Measurements from ENCODE around the gene SCN9A. TPM values are rescaled to one million over a fixed set of nuclear protein-coding genes. Genes with fewer than 3 reads are reported as not detected.

Gene SCN9A
- total RNA-seq, 2 experiments from 2014 or later = 0.14 to 0.17 TPM

DNA sequence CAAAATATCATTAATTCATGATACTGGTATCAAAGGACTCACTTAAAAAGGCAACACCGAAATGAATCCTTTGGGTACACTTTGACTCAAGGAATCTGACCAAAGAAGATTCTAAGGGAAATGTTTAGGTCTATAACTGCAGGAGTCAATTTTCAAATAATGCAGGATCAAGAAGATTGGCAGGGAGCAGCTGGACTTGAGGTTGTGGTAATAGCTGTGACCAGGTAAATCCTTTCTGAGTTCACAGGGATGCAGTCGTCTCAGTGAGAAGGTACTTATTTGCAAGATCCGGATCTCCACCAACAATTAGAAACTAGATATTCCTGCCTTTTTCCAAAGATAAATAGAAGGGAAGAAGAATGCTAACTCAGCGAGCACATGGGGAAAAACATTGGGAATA is 96.9 kb downstream of the SCN9A start:
- DNase-seq (no peak), ATAC-seq (ENCODE audit: poor library complexity) (no peak)
- Histone ChIP-seq H3K36me3 (ENCODE audit: insufficient read depth, low read length) (no peaks in the 10 kb centered on the region), H3K9me3 (ENCODE audit: control insufficient read depth in 1 of 2, insufficient read depth in 1 of 2, low read length in 2 of 2) (no peaks in the 10 kb centered on the region), H3K4me3 (ENCODE audit: low read length) (no peak overlapping the region), H3K27me3 (ENCODE audit: control insufficient read depth in 1 of 2, insufficient read depth in 2 of 2, low read length in 2 of 2) (no peaks in the 10 kb centered on the region), H3K27ac (ENCODE audit: low read depth in 1 of 2, low read length in 2 of 2) (no peak overlapping the region), H3K4me1 (ENCODE audit: insufficient read depth, low read length) (no peaks in the 10 kb centered on the region)
- H3K4me1 Mint-ChIP-seq (ENCODE audit: low read depth) = no peaks in the 10 kb centered on the region
- POLR2A ChIA-PET = no interaction called here
- H3K27me3 Mint-ChIP-seq = no peaks in the 10 kb centered on the region
- CTCF ChIA-PET = no interaction called here
- H3K36me3 Mint-ChIP-seq (ENCODE audit: low read depth) = no peaks in the 10 kb centered on the region
- H3K9me3 Mint-ChIP-seq = no peaks in the 10 kb centered on the region
- no peak overlapping the region for H3K27ac Mint-ChIP-seq
- TF ChIP-seq, protein P1, sequence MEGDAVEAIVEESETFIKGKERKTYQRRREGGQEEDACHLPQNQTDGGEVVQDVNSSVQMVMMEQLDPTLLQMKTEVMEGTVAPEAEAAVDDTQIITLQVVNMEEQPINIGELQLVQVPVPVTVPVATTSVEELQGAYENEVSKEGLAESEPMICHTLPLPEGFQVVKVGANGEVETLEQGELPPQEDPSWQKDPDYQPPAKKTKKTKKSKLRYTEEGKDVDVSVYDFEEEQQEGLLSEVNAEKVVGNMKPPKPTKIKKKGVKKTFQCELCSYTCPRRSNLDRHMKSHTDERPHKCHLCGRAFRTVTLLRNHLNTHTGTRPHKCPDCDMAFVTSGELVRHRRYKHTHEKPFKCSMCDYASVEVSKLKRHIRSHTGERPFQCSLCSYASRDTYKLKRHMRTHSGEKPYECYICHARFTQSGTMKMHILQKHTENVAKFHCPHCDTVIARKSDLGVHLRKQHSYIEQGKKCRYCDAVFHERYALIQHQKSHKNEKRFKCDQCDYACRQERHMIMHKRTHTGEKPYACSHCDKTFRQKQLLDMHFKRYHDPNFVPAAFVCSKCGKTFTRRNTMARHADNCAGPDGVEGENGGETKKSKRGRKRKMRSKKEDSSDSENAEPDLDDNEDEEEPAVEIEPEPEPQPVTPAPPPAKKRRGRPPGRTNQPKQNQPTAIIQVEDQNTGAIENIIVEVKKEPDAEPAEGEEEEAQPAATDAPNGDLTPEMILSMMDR (IDR thresholded peaks at IDR 0.05) = no peak
- intact Hi-C loops (cut with DNase I, micrococcal nuclease) = no loop called here
- no peak overlapping the region for H3K4me3 Mint-ChIP-seq

DNA sequence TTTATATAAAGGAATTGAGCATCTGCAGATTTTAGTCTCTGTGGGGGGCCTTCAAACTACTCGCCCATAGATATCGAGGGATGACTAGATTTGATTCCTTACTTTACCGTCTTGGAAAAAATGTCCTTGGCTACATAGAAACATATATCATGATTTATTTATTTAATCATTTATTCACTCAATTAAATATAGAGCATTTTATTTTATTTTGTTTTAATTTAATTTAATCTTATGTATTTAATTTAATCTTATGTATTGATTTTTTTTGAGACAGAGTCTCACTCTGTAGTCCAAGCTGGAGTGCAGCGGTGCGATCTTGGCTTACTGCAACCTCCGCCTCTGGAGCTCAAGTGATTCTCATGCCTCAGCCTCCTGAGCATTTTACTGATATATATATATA is 105.4 kb downstream of the SCN9A start:
- DNase-seq = no peak
- Histone ChIP-seq H3K9me3 (ENCODE audit: control insufficient read depth in 1 of 2, insufficient read depth in 1 of 2, low read length in 2 of 2) (no peaks in the 10 kb centered on the region), H3K27ac (ENCODE audit: low read depth in 1 of 2, low read length in 2 of 2) (no peak overlapping the region), H3K4me3 (ENCODE audit: low read length) (no peak overlapping the region), H3K27me3 (ENCODE audit: control insufficient read depth in 1 of 2, insufficient read depth in 2 of 2, low read length in 2 of 2) (no peaks in the 10 kb centered on the region), H3K4me1 (ENCODE audit: insufficient read depth, low read length) (no peaks in the 10 kb centered on the region), H3K36me3 (ENCODE audit: insufficient read depth, low read length) (no peaks in the 10 kb centered on the region)
- TF ChIP-seq, protein P1 (IDR thresholded peaks at IDR 0.05) = no peak
- ATAC-seq (ENCODE audit: poor library complexity) = no peak
- CTCF ChIA-PET = no interaction called here
- H3K9me3 Mint-ChIP-seq = no peaks in the 10 kb centered on the region
- H3K4me3 Mint-ChIP-seq = no peak overlapping the region
- H3K27ac Mint-ChIP-seq = no peak overlapping the region
- no peaks in the 10 kb centered on the region for H3K36me3 Mint-ChIP-seq (ENCODE audit: low read depth)
- intact Hi-C loops (cut with DNase I, micrococcal nuclease) = no loop called here
- POLR2A ChIA-PET = no interaction called here
- H3K4me1 Mint-ChIP-seq (ENCODE audit: low read depth) = no peaks in the 10 kb centered on the region
- no peaks in the 10 kb centered on the region for H3K27me3 Mint-ChIP-seq

DNA sequence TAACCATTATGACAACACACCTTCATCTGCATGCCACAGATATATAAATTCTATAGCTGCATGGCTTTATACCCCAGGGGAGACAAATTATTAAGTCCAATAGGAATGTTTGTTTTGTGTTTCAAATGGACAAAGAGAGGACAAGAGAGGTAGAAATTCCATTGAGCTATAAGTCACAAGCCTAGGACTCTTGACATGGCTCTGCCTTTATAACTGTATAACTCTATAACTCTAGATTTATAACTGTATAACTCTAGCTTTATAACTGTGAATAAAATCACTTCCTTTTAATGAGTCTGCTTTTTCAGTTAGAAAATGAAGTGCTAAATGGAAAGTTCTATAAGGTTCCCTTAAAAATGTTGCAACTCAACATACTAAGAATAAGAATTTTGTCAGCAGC is 106.4 kb downstream of the SCN9A start:
- H3K4me3 ChIP-seq (ENCODE audit: low read length) = no peak overlapping the region
- TF ChIP-seq, protein P1 (IDR thresholded peaks at IDR 0.05) = no peak
- ATAC-seq (ENCODE audit: poor library complexity) (no peak), DNase-seq (no peak)
- ChIA-PET POLR2A (no interaction called here), CTCF (no interaction called here)
- no peak overlapping the region for H3K27ac ChIP-seq (ENCODE audit: low read depth in 1 of 2, low read length in 2 of 2)
- no peaks in the 10 kb centered on the region for H3K36me3 Mint-ChIP-seq (ENCODE audit: low read depth)
- H3K36me3 ChIP-seq (ENCODE audit: insufficient read depth, low read length) = no peaks in the 10 kb centered on the region
- H3K9me3 Mint-ChIP-seq = no peaks in the 10 kb centered on the region
- no peak overlapping the region for H3K27ac Mint-ChIP-seq
- H3K9me3 ChIP-seq (ENCODE audit: control insufficient read depth in 1 of 2, insufficient read depth in 1 of 2, low read length in 2 of 2) = no peaks in the 10 kb centered on the region
- H3K4me1 ChIP-seq (ENCODE audit: insufficient read depth, low read length) = no peaks in the 10 kb centered on the region
- no peaks in the 10 kb centered on the region for H3K4me1 Mint-ChIP-seq (ENCODE audit: low read depth)
- H3K27me3 ChIP-seq (ENCODE audit: control insufficient read depth in 1 of 2, insufficient read depth in 2 of 2, low read length in 2 of 2) = no peaks in the 10 kb centered on the region
- H3K4me3 Mint-ChIP-seq = no peak overlapping the region
- no peaks in the 10 kb centered on the region for H3K27me3 Mint-ChIP-seq
- intact Hi-C loops (cut with DNase I, micrococcal nuclease) = no loop called here

Data from CD4-positive, alpha-beta T cell (primary cell).